ENCODE data around the gene ABCA5. TPM values are rescaled to one million over a fixed set of nuclear protein-coding genes. Genes with fewer than 3 reads are reported as not detected.

ABCA5 gene
- 10 to 100 TPM; 43.8 to 45.0 TPM for total RNA-seq
- polyA plus RNA-seq = 1 to 10 TPM; 7.7 to 9.0 TPM

GRCh38 chr17:69327060-69327831 is at the start of gene ABCA5:
Gene ABCA5 (minus strand): TSS chr17:69327133. CDS start chr17:69314415, 12,718 bp downstream.
- peak within 1 kb of the TSS; percentile 92 to 99 (median 99) for H3K27ac Mint-ChIP-seq
- no peaks in the 10 kb centered on the region for H3K36me3 ChIP-seq (ENCODE audit: insufficient read depth, low read length)
- intact Hi-C loops (cut with micrococcal nuclease) = loop anchor here (1.0 kb wide), 1 partner anchor 87 kb away; the partner anchor contains the start of gene MAP2K6
- no peaks in the 10 kb centered on the region for H3K9me3 ChIP-seq (ENCODE audit: control insufficient read depth in 1 of 2, low read length in 2 of 2)
- H3K27me3 ChIP-seq (ENCODE audit: insufficient read depth, low read length) = no peaks in the 10 kb centered on the region
- peaks cover 0 to 2% of the 10 kb centered on the region in 2 donors for H3K27me3 Mint-ChIP-seq
- H3K36me3 Mint-ChIP-seq = peaks cover 0 to 2% of the 10 kb centered on the region in 2 donors
- ChIA-PET POLR2A (ENCODE audit: partially characterized antibody) (interaction anchor here (0.6 to 2.1 kb wide), 11 partner anchors 8 to 91 kb away, joined by 3 to 28 read pairs (median 5); partner anchors contain the start of gene MAP2K6), CTCF (ENCODE audit: partially characterized antibody) (interaction anchor here (0.6 to 1.7 kb wide), 5 partner anchors 8 to 87 kb away, joined by 3 to 7 read pairs (median 4); partner anchors contain the start of gene MAP2K6)
- H3K4me3 Mint-ChIP-seq = peak within 1 kb of the TSS; percentile 92 to 100 (median 94)
- peaks cover 20% of the 10 kb centered on the region for H3K4me1 ChIP-seq (ENCODE audit: insufficient read depth, low read length)
- peak; percentile 87 to 94 (median 90) for DNase-seq
- peak within 1 kb of the TSS; percentile 75 for H3K27ac ChIP-seq (ENCODE audit: low read depth, low read length)
- H3K9me3 Mint-ChIP-seq = peaks cover 0 to 2% (median 0%) of the 10 kb centered on the region in 8 donors
- H3K4me1 Mint-ChIP-seq = peaks cover 21 to 46% (median 29%) of the 10 kb centered on the region in 4 donors
- H3K4me3 ChIP-seq (ENCODE audit: low read length in 2 of 2) = peak within 1 kb of the TSS; percentile 57 to 78

DNA sequence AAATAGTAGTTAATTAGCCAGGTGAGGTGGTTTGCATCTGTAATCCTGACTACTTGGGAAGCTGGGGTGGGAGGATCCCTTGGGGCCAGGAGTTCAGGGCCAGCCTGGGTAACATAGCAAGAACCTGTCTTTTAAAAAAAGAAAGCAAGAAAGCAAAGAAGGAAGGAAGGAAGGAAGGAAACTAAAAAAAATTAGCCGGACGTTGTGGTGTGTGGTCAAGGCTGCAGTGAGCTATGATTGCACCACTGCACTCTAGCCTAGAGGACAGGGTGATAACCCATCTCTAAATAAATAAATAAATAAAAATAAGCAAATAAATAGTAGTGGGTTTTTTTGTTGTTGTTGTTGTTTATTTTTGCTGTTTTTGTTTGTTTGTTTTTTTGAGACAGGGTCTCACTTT is 48.3 kb upstream of the ABCA5 start:
- no peaks in the 10 kb centered on the region for H3K4me1 ChIP-seq (ENCODE audit: insufficient read depth, low read length)
- no peak overlapping the region for H3K27ac ChIP-seq (ENCODE audit: low read depth, low read length)
- no peak overlapping the region for H3K27ac Mint-ChIP-seq
- ChIA-PET POLR2A (ENCODE audit: partially characterized antibody) (no interaction called here), CTCF (ENCODE audit: partially characterized antibody) (no interaction called here)
- H3K4me3 Mint-ChIP-seq = peak overlapping the region in 1 of 8 donors; percentile 46
- H3K27me3 Mint-ChIP-seq = peaks cover 0 to 1% of the 10 kb centered on the region in 2 donors
- H3K36me3 Mint-ChIP-seq = no peaks in the 10 kb centered on the region
- no peaks in the 10 kb centered on the region for H3K27me3 ChIP-seq (ENCODE audit: insufficient read depth, low read length)
- intact Hi-C loops (cut with micrococcal nuclease) = no loop called here
- H3K9me3 ChIP-seq (ENCODE audit: control insufficient read depth in 1 of 2, low read length in 2 of 2) = no peaks in the 10 kb centered on the region
- H3K4me1 Mint-ChIP-seq = peaks cover 0 to 4% (median 2%) of the 10 kb centered on the region in 4 donors
- no peaks in the 10 kb centered on the region for H3K9me3 Mint-ChIP-seq
- H3K4me3 ChIP-seq (ENCODE audit: low read length in 2 of 2) = no peak overlapping the region
- H3K36me3 ChIP-seq (ENCODE audit: insufficient read depth, low read length) = no peaks in the 10 kb centered on the region
- DNase-seq = no peak

- Mint-ChIP-seq H3K36me3 (no peaks in the 10 kb centered on the region), H3K27ac (no peak overlapping the region)
- CTCF ChIA-PET (ENCODE audit: partially characterized antibody) = no interaction called here
Observed at GRCh38 chr17:69373069-69373468, 46.1 kb upstream of the ABCA5 start.

GRCh38 chr17:69367298-69367697 is 40.4 kb upstream of the ABCA5 start:
- Histone ChIP-seq H3K4me1 (ENCODE audit: insufficient read depth, low read length) (no peaks in the 10 kb centered on the region), H3K27me3 (ENCODE audit: insufficient read depth, low read length) (no peaks in the 10 kb centered on the region), H3K4me3 (ENCODE audit: low read length in 2 of 2) (no peak overlapping the region), H3K9me3 (ENCODE audit: control insufficient read depth in 1 of 2, low read length in 2 of 2) (no peaks in the 10 kb centered on the region), H3K36me3 (ENCODE audit: insufficient read depth, low read length) (no peaks in the 10 kb centered on the region), H3K27ac (ENCODE audit: low read depth, low read length) (no peak overlapping the region)
- no peak for DNase-seq
- intact Hi-C loops (cut with micrococcal nuclease) = no loop called here
- POLR2A ChIA-PET (ENCODE audit: partially characterized antibody) = no interaction called here
- CTCF ChIA-PET (ENCODE audit: partially characterized antibody) = no interaction called here
- Mint-ChIP-seq H3K4me1 (no peaks in the 10 kb centered on the region), H3K27me3 (peaks cover 5 to 9% of the 10 kb centered on the region in 2 donors), H3K36me3 (no peaks in the 10 kb centered on the region), H3K27ac (peak overlapping the region in 1 of 7 donors; percentile 53), H3K9me3 (no peaks in the 10 kb centered on the region), H3K4me3 (no peak overlapping the region)

More at GRCh38 chr17:69373069-69373468, 46.1 kb upstream of the ABCA5 start:
- POLR2A ChIA-PET (ENCODE audit: partially characterized antibody) = no interaction called here
- Histone ChIP-seq H3K4me3 (ENCODE audit: low read length in 2 of 2) (no peak overlapping the region), H3K27ac (ENCODE audit: low read depth, low read length) (no peak overlapping the region), H3K4me1 (ENCODE audit: insufficient read depth, low read length) (no peaks in the 10 kb centered on the region), H3K36me3 (ENCODE audit: insufficient read depth, low read length) (no peaks in the 10 kb centered on the region), H3K9me3 (ENCODE audit: control insufficient read depth in 1 of 2, low read length in 2 of 2) (no peaks in the 10 kb centered on the region), H3K27me3 (ENCODE audit: insufficient read depth, low read length) (no peaks in the 10 kb centered on the region)
- intact Hi-C loops (cut with micrococcal nuclease) = no loop called here
- Mint-ChIP-seq H3K4me1 (peaks cover 0 to 4% (median 2%) of the 10 kb centered on the region in 4 donors), H3K4me3 (no peak overlapping the region), H3K27me3 (peaks cover 5 to 6% of the 10 kb centered on the region in 2 donors), H3K9me3 (no peaks in the 10 kb centered on the region)
- no peak for DNase-seq

DNA sequence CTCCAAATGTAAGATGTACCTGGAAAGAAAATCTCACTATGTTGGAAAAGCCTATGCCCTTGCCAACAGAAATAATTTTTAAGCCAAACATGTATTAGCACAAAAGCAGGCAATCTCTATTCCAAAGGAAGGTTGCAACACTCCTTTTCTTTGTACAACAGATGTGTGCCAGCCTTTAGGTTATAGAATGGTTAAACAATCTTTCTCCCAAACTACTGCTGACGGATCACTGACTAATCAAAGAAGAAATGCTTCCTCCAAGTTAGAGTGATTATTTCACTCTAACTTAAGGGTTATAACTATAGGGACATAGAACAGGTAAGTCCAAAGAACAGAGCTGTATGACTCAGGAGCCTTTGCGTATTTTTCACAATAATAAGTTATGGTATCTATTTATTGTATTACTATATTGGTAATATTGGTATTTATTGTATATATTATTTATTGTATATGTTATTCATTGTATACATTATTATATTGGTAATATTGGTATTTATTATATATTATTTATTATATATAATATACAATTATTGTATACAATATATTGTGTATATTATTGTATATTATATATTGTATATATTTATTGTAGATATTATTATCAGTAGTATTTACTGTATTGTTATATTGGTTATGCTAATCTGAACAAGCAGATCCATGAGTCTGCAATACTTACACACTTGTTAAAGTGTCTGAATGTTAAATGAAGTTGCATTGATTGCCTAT is 36.7 kb upstream of the ABCA5 start:
- intact Hi-C loops (cut with micrococcal nuclease) = no loop called here
- Histone ChIP-seq H3K9me3 (ENCODE audit: control insufficient read depth in 1 of 2, low read length in 2 of 2) (no peaks in the 10 kb centered on the region), H3K4me1 (ENCODE audit: insufficient read depth, low read length) (no peaks in the 10 kb centered on the region), H3K36me3 (ENCODE audit: insufficient read depth, low read length) (no peaks in the 10 kb centered on the region), H3K4me3 (ENCODE audit: low read length in 2 of 2) (no peak overlapping the region), H3K27ac (ENCODE audit: low read depth, low read length) (no peak overlapping the region), H3K27me3 (ENCODE audit: insufficient read depth, low read length) (no peaks in the 10 kb centered on the region)
- H3K27me3 Mint-ChIP-seq = peaks cover 0 to 5% of the 10 kb centered on the region in 2 donors
- no peaks in the 10 kb centered on the region for H3K4me1 Mint-ChIP-seq
- POLR2A ChIA-PET (ENCODE audit: partially characterized antibody) = no interaction called here
- no peaks in the 10 kb centered on the region for H3K9me3 Mint-ChIP-seq
- no peaks in the 10 kb centered on the region for H3K36me3 Mint-ChIP-seq
- DNase-seq = no peak
- H3K4me3 Mint-ChIP-seq = no peak overlapping the region
- CTCF ChIA-PET (ENCODE audit: partially characterized antibody) = no interaction called here
- H3K27ac Mint-ChIP-seq = no peak overlapping the region

DNA sequence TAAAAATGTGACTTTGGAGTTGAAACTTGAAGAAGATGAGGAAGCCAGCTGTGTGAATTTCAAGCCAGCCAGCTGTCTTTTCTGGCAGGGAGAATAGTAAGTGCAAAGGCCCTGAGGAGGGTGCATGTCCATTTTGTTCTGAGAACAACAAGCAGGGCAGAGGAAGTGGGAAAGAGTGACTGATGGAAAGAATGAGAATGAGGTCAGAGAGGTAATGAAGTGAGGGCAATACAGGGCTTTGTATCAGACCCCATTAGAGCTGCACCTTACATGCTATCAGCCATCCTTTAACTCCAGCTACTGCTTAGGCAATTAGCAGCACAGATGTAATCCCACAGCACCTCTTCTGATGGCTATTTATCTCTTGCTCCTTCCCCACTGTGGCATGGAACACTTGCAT is 34.2 kb upstream of the ABCA5 start:
- no peak overlapping the region for H3K4me3 ChIP-seq (ENCODE audit: low read length in 2 of 2)
- H3K9me3 Mint-ChIP-seq = no peaks in the 10 kb centered on the region
- H3K27me3 Mint-ChIP-seq = no peaks in the 10 kb centered on the region
- no peaks in the 10 kb centered on the region for H3K9me3 ChIP-seq (ENCODE audit: control insufficient read depth in 1 of 2, low read length in 2 of 2)
- H3K4me1 Mint-ChIP-seq = no peaks in the 10 kb centered on the region
- no peaks in the 10 kb centered on the region for H3K4me1 ChIP-seq (ENCODE audit: insufficient read depth, low read length)
- POLR2A ChIA-PET (ENCODE audit: partially characterized antibody) = no interaction called here
- DNase-seq = no peak
- intact Hi-C loops (cut with micrococcal nuclease) = no loop called here
- no peak overlapping the region for H3K27ac ChIP-seq (ENCODE audit: low read depth, low read length)
- no peaks in the 10 kb centered on the region for H3K36me3 ChIP-seq (ENCODE audit: insufficient read depth, low read length)
- H3K27ac Mint-ChIP-seq = no peak overlapping the region
- H3K36me3 Mint-ChIP-seq = no peaks in the 10 kb centered on the region
- no peak overlapping the region for H3K4me3 Mint-ChIP-seq
- no peaks in the 10 kb centered on the region for H3K27me3 ChIP-seq (ENCODE audit: insufficient read depth, low read length)
- CTCF ChIA-PET (ENCODE audit: partially characterized antibody) = interaction anchor here (1.7 kb wide), 1 partner anchor 34 kb away, joined by 4 read pairs; no protein-coding TSS in a partner anchor

All from CD4-positive, alpha-beta memory T cell (primary cell).